Fibroblast of the aortic adventitia (primary cell): Measurements from ENCODE around the gene AKAP13. TPM values are rescaled to one million over a fixed set of nuclear protein-coding genes. Genes with fewer than 3 reads are reported as not detected.
A peak's percentile ranks its signal among the peaks of the same experiment; 100 is the strongest.

Source experiments
- DNase-seq: peaks from one replicate; pipeline ENCODE4 v3.0.0-alpha.2; 2010; ENCODE audit warnings: low read depth
- H3K4me3 ChIP-seq: 2 replicates; pipeline ENCODE4 v1.5.1; 2011; ENCODE audit warnings: low read depth, mild to moderate bottlenecking, control low read depth, low read length, moderate library complexity
- total RNA-seq: library from RNA; depleted of rRNA; stranded (reverse); fragments of >200 nt; gene quantifications from 2 replicates; pipeline ENCODE4 v1.2.3, GENCODE V29; 2012; ENCODE audit warnings: low replicate concordance
- TF ChIP-seq, protein P1 (sequence below): IDR thresholded peaks from 2 replicates; pipeline ENCODE4 v1.5.1; 2011; ENCODE audit warnings: mild to moderate bottlenecking, low read length, control low read depth, inconsistent platforms; ENCODE audit not compliant: insufficient read depth

The AKAP13 gene
- total RNA-seq, 1 donor: 89.9 TPM

- H3K4me3 ChIP-seq: no peak overlapping the region
- TF ChIP-seq, protein P1, sequence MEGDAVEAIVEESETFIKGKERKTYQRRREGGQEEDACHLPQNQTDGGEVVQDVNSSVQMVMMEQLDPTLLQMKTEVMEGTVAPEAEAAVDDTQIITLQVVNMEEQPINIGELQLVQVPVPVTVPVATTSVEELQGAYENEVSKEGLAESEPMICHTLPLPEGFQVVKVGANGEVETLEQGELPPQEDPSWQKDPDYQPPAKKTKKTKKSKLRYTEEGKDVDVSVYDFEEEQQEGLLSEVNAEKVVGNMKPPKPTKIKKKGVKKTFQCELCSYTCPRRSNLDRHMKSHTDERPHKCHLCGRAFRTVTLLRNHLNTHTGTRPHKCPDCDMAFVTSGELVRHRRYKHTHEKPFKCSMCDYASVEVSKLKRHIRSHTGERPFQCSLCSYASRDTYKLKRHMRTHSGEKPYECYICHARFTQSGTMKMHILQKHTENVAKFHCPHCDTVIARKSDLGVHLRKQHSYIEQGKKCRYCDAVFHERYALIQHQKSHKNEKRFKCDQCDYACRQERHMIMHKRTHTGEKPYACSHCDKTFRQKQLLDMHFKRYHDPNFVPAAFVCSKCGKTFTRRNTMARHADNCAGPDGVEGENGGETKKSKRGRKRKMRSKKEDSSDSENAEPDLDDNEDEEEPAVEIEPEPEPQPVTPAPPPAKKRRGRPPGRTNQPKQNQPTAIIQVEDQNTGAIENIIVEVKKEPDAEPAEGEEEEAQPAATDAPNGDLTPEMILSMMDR: no peak
- DNase-seq: no peak
These were observed 2.4 kb upstream of the AKAP13 start for GRCh38 chr15:85377986-85378385.

DNA sequence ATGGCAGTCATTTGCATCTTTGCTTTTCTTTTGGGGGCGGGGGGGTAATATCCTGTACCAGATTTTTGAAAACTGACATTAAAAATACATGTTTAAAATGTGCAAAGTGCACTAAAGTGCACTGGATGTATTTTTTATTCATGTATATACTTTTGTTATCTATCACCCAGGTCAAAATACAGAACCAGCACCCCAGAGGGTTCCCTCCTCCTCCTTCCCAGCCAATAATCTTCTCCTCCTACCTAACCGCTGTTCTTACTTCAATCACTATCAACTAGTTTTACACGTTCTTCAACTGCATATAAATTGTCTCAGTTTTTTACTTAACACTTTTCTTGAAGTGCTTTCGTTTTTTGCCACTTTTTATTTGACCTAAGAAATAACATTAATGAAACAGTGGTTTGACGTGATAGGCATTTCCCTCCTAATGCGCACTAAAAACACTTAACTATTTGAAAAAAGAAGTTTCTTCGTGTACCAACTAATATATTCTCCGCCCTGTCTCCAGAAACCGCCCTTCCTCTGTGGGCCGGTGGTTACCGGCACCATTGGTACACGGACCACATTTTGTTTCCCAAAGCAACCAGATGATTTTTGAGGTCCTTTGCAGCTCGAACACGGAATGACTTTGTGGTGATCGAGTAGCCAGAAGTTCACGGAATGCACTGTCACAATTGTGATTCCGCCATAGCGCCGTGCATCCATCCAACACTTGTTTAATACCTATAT lies 836 bp upstream of the AKAP13 start:
- peak; percentile 36 for DNase-seq
- TF ChIP-seq, protein P1: no peak
- peak overlapping the region; percentile 74 for H3K4me3 ChIP-seq

DNA sequence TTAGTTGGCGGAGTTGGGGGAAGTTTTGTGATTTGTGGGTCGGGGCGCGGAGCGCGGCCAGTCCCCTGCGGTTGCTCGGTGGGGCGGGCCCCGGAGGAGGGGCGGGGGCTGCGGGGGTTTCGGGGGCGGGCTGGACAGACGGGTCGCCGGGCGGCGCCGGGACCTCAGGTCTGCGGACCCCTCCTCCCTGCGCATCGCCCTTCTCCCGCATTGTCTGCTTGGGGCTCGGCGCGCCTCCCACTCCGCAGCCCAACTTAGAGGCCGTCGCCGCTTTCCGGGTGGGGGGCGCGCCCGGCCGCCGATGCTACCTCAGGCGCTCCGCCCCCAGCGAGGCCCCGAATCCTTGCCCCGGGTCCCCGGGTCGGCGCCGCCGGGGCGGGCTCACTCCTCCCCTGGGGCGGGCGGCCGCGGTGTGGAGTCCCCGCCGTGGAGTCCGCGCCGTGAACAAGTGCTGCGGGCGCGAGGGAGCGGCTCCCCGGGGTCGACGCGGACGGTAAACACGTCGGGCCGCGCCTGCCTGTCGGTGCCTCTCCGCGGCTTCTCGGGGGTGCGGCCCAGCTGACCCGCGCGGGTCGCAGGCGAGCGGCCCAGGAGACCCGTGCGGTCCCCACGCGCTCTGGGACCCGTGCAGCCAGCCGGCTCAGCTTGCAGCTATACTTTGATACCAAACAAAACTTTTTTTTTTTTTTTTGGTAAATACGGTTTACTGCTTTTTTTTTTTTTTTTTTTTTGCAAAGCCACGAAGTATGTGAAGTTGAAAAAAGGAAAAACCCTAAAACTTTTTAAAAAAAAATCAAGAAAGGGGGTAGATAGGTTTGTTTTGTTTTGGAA lies 624 bp downstream of the AKAP13 start:
- TF ChIP-seq, protein P1: no peak
- no peak for DNase-seq
- peak overlapping the region; percentile 74 for H3K4me3 ChIP-seq

GRCh38 chr15:85381850-85382751 lies 1.7 kb downstream of the AKAP13 start:
- no peak for DNase-seq
- peak overlapping the region; percentile 74 for H3K4me3 ChIP-seq
- TF ChIP-seq, protein P1: no peak

- TF ChIP-seq, protein P1: no peak
- no peak for DNase-seq
- peak overlapping the region; percentile 74 for H3K4me3 ChIP-seq
These were observed 2.5 kb downstream of the AKAP13 start for GRCh38 chr15:85382942-85383341.

DNA sequence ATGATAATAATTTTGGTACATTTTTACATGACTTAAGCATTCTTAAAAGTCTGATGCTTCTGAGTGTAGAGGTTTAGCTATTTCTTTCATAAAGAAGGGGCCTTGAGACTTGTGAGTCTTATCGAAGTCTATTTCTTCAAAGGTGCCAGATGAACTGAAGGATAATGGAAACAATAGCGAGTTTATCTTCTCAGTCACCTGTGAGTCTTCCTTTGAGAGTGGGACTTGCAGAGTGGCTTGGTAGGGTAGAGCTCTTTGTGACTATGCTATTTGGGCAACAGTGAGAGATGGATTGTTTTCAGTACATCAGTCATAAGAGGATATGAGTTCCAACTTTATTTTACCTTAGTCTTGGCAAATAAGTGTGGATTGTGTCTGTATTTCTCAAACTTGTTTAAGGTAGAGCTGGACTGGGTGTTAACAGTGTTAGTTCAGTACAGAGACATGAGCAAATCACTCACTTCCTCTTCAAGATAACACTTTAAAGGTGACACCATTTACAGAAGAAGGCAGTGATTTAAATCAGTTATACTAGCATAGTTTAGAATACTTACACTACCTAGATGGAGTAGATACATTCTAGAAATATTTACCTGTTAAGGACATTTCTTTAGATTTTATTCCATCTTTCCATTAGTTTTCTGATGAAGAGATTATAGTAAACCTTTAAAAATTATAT lies 3.2 kb downstream of the AKAP13 start:
- no peak for DNase-seq
- no peak overlapping the region for H3K4me3 ChIP-seq

More for the DNA sequence above, 3.2 kb downstream of the AKAP13 start:
- TF ChIP-seq, protein P1: no peak
